ENCODE data around the gene GGCX. TPM values are rescaled to one million over a fixed set of nuclear protein-coding genes. Genes with fewer than 3 reads are reported as not detected.

Gene GGCX
- total and polyA plus RNA-seq, 2 of the 13 experiments (the other 11 are each of a cell fraction or from before 2014, with no cell fraction given), result 72.5 to 103 TPM

DNA sequence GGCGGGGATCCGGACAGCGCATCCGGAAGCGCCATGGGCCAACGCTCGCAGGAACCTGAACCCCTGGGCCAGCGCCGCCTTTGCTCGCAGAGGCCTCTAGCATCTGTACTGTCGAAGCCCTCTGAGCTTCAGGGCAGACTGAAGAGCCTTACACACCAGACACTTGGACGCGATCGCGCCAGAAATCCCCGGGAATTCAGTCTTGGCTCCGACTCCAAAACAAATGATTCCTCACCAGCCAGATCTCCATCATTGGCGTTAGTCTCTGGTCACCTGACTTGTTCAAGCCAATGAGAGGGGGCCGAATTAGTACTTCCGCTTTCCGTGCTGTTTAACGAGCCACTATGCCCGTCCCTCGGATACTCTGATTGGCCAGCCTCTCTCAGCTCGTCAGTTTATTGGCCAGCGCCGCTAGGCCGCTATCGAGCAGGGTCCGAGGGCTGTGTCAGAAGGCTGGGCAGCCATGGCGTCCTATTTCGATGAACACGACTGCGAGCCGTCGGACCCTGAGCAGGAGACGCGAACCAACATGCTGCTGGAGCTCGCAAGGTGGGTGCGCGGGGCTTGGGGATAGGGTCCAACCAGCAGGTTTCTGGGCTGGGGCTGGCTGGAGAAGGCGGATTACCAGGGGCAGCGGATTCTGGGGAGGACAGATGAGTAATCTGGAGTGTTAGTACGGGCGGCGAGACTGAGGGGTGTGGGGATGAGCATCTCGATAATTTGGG lies 34.2 kb upstream of the GGCX start, which contains the start of gene RNF181 (continued):
- TF ChIP-seq, protein P1, sequence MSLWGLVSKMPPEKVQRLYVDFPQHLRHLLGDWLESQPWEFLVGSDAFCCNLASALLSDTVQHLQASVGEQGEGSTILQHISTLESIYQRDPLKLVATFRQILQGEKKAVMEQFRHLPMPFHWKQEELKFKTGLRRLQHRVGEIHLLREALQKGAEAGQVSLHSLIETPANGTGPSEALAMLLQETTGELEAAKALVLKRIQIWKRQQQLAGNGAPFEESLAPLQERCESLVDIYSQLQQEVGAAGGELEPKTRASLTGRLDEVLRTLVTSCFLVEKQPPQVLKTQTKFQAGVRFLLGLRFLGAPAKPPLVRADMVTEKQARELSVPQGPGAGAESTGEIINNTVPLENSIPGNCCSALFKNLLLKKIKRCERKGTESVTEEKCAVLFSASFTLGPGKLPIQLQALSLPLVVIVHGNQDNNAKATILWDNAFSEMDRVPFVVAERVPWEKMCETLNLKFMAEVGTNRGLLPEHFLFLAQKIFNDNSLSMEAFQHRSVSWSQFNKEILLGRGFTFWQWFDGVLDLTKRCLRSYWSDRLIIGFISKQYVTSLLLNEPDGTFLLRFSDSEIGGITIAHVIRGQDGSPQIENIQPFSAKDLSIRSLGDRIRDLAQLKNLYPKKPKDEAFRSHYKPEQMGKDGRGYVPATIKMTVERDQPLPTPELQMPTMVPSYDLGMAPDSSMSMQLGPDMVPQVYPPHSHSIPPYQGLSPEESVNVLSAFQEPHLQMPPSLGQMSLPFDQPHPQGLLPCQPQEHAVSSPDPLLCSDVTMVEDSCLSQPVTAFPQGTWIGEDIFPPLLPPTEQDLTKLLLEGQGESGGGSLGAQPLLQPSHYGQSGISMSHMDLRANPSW (CRISPR knock-in tag; IDR thresholded peaks at IDR 0.05; ENCODE audit: borderline replicate concordance), result no peak
- TF ChIP-seq MAFF (IDR thresholded peaks at IDR 0.05; ENCODE audit: low read depth, low read length) (no peak), TCF7 (IDR thresholded peaks at IDR 0.05; ENCODE audit: low read depth) (no peak), ZNF883 (CRISPR knock-in tag; IDR thresholded peaks at IDR 0.05; ENCODE audit: not compliant biosample characterization) (no peak), EHMT2 (IDR thresholded peaks at IDR 0.05; ENCODE audit: borderline replicate concordance, low read depth, low read length) (no peak), FOXC1 (CRISPR knock-in tag; IDR thresholded peaks at IDR 0.05; ENCODE audit: borderline replicate concordance) (peak; percentile 90), YEATS4 (CRISPR knock-in tag; IDR thresholded peaks at IDR 0.05; ENCODE audit: borderline replicate concordance) (peak; percentile 93), HCFC1 (IDR thresholded peaks at IDR 0.05; ENCODE audit: low read depth, low read length) (no peak), ZBTB42 (CRISPR knock-in tag; IDR thresholded peaks at IDR 0.05) (no peak), DR1 (CRISPR knock-in tag; IDR thresholded peaks at IDR 0.05) (peak; percentile 75), SP5 (CRISPR knock-in tag; IDR thresholded peaks at IDR 0.05; ENCODE audit: borderline replicate concordance, low read depth) (0 out of 2 replicates have a peak, but pooled peaks have one; percentile 17), FOSL2 (CRISPR knock-in tag; IDR thresholded peaks at IDR 0.05) (peak; percentile 31), ZNF530 (CRISPR knock-in tag; IDR thresholded peaks at IDR 0.05; ENCODE audit: low read depth) (0 out of 2 replicates have a peak, but pooled peaks have one; percentile 1), ZKSCAN1 (IDR thresholded peaks at IDR 0.05; ENCODE audit: low read length) (no peak), ZNF775 (CRISPR knock-in tag; IDR thresholded peaks at IDR 0.05; ENCODE audit: borderline replicate concordance) (no peak), MAFG (CRISPR knock-in tag; IDR thresholded peaks at IDR 0.05) (no peak), ZNF326 (CRISPR knock-in tag; IDR thresholded peaks at IDR 0.05; ENCODE audit: borderline replicate concordance) (no peak)
- TF ChIP-seq, protein P2, sequence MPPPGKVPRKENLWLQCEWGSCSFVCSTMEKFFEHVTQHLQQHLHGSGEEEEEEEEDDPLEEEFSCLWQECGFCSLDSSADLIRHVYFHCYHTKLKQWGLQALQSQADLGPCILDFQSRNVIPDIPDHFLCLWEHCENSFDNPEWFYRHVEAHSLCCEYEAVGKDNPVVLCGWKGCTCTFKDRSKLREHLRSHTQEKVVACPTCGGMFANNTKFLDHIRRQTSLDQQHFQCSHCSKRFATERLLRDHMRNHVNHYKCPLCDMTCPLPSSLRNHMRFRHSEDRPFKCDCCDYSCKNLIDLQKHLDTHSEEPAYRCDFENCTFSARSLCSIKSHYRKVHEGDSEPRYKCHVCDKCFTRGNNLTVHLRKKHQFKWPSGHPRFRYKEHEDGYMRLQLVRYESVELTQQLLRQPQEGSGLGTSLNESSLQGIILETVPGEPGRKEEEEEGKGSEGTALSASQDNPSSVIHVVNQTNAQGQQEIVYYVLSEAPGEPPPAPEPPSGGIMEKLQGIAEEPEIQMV (CRISPR knock-in tag; IDR thresholded peaks at IDR 0.05; ENCODE audit: low read depth), result peak; percentile 92
- TF ChIP-seq, protein P3, sequence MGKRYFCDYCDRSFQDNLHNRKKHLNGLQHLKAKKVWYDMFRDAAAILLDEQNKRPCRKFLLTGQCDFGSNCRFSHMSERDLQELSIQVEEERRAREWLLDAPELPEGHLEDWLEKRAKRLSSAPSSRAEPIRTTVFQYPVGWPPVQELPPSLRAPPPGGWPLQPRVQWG (CRISPR knock-in tag; IDR thresholded peaks at IDR 0.05; ENCODE audit: borderline replicate concordance, low read depth), result no peak
- TF ChIP-seq, protein P4, sequence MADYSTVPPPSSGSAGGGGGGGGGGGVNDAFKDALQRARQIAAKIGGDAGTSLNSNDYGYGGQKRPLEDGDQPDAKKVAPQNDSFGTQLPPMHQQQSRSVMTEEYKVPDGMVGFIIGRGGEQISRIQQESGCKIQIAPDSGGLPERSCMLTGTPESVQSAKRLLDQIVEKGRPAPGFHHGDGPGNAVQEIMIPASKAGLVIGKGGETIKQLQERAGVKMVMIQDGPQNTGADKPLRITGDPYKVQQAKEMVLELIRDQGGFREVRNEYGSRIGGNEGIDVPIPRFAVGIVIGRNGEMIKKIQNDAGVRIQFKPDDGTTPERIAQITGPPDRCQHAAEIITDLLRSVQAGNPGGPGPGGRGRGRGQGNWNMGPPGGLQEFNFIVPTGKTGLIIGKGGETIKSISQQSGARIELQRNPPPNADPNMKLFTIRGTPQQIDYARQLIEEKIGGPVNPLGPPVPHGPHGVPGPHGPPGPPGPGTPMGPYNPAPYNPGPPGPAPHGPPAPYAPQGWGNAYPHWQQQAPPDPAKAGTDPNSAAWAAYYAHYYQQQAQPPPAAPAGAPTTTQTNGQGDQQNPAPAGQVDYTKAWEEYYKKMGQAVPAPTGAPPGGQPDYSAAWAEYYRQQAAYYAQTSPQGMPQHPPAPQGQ (CRISPR knock-in tag; IDR thresholded peaks at IDR 0.05; ENCODE audit: borderline replicate concordance), result no peak
- TF ChIP-seq, protein P5, sequence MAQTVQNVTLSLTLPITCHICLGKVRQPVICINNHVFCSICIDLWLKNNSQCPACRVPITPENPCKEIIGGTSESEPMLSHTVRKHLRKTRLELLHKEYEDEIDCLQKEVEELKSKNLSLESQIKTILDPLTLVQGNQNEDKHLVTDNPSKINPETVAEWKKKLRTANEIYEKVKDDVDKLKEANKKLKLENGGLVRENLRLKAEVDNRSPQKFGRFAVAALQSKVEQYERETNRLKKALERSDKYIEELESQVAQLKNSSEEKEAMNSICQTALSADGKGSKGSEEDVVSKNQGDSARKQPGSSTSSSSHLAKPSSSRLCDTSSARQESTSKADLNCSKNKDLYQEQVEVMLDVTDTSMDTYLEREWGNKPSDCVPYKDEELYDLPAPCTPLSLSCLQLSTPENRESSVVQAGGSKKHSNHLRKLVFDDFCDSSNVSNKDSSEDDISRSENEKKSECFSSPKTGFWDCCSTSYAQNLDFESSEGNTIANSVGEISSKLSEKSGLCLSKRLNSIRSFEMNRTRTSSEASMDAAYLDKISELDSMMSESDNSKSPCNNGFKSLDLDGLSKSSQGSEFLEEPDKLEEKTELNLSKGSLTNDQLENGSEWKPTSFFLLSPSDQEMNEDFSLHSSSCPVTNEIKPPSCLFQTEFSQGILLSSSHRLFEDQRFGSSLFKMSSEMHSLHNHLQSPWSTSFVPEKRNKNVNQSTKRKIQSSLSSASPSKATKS (CRISPR knock-in tag; IDR thresholded peaks at IDR 0.05), result 0 out of 2 replicates have a peak, but pooled peaks have one; percentile 50

Measured in HepG2 (cell line).